Measurements from ENCODE around the gene YEATS4. TPM values are rescaled to one million over a fixed set of nuclear protein-coding genes. Genes with fewer than 3 reads are reported as not detected.
"Not testable (repeated sequence)": the region's sequence is repeated elsewhere in the genome, so short reads cannot be mapped to it uniquely, and the experiment has no call there.

The YEATS4 gene
- 6.8 TPM for total RNA-seq (2013)
- polyA plus RNA-seq (10 to 100 TPM in 2 of 3 donors, 1 to 10 TPM in 1; 6.6 to 20.9 (median 16.0) TPM), polyA minus RNA-seq (3.9 and 5.2 TPM in 2 replicates), total RNA-seq (1.5 to 10.5 (median 4.8) reads per million in 11 experiments)

DNA sequence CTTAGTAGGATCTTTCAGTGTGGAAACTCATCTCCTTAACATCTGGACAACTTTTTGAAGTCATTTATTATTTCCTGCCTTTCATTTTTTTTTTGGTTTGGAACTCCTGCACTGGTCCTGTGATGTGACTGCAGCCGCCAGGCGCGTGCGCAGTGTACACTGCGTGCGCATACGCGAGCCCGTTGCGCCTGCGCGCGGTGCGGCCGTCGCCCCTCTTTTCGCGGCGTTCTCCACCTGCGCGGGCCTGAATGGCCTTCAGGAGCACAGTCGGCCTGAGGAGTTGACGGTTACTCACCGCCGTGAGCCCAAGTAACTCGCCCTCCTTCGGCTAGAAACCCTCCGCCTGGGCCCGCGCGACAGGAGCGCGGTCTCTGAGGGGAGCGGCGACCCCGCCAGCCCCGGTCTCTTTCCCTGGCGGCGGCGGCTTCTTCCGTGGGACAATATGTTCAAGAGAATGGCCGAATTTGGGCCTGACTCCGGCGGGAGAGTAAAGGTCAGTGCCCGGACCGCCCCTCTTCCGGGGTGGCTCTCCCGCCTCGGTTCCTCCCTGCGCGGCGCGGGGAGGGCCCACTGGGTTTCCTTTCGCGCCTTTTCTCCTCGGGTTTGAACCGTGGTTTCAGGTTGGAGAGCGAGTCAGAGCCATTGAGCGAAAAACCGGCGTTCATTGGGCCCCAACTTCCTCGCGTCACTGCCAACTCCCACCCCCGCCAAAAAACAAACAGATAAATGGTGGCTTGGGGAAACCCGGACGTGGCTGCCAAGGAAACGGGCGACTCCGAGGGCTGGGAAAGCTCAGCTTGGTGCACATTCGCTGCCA lies at the start of gene YEATS4:
Gene YEATS4 (plus strand): TSS at position 213 of the 817 bp plus-strand sequence. CDS start 230 bp downstream, at position 443.
- peaks cover 20 to 27% of the 10 kb centered on the region in 2 donors for H3K4me1 ChIP-seq (ENCODE audit: control insufficient read depth in 1 of 2, insufficient read depth in 2 of 2, low read length in 2 of 2)

DNA sequence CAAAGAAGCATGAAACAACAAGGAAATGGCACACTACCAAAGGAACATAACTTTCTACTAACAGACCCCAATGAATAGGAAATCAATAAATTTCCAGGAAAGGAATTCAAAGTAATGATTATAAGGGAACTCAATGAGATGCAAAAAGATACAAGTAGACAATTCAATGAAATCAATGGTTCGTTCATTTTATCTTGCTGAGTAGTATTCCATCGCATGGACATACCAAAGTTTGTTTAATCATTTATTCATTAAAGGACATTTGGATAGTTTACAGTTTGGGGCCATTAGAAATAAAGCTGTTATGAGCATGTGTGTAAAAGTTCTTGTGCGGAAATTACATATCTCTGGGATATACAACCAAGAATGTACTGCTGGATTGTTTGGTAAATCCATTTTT lies 46.3 kb upstream of the YEATS4 start:
- no peaks in the 10 kb centered on the region for H3K79me2 ChIP-seq (ENCODE audit: insufficient read depth, low read length)
- H3K4me3 Mint-ChIP-seq: no peak overlapping the region
- intact Hi-C loops (cut with micrococcal nuclease): no loop called here

More for the DNA sequence above, at the start of gene YEATS4:
- intact Hi-C loops (cut with micrococcal nuclease): loop anchor here (5.0 to 10.0 kb wide), 3 partner anchors 67 to 223 kb away; no protein-coding TSS in a partner anchor
- Mint-ChIP-seq H3K4me3 (peak within 1 kb of the TSS; percentile 81 to 86), H3K27me3 (ENCODE audit: low read depth in 3 of 3) (no peaks in the 10 kb centered on the region), H3K9me3 (no peaks in the 10 kb centered on the region), H3K27ac (peak within 1 kb of the TSS; percentile 74 to 91 (median 85)), H3K36me3 (peaks cover 4 to 9% of the 10 kb centered on the region in 2 donors), H3K4me1 (peaks cover 40% of the 10 kb centered on the region)
- Histone ChIP-seq H3K36me3 (replicated peaks in 1 of 2; ENCODE audit: control insufficient read depth in 1 of 2, insufficient read depth in 2 of 2, low read length in 2 of 2) (peaks cover 12 to 17% of the 10 kb centered on the region in 2 donors), H2AFZ (ENCODE audit: insufficient read depth, low read depth, low read length, poor library complexity, severe bottlenecking) (peak within 1 kb of the TSS; percentile 96), H3K27me3 (ENCODE audit: control insufficient read depth in 2 of 2, insufficient read depth in 2 of 2, low read length in 2 of 2) (no peaks in the 10 kb centered on the region), H3K4me2 (replicated peaks; ENCODE audit: extremely low read depth, low read length, poor library complexity, severe bottlenecking) (peak within 1 kb of the TSS; percentile 86), H3K9ac (ENCODE audit: insufficient read depth, low read length, poor library complexity, severe bottlenecking) (peak within 1 kb of the TSS; percentile 83), H3K27ac (ENCODE audit: low read depth in 1 of 2, low read length in 2 of 2) (peak within 1 kb of the TSS; percentile 86 to 88), H3K4me3 (replicated peaks in 1 of 3; ENCODE audit: low read depth in 2 of 3, low read length in 3 of 3) (peak within 1 kb of the TSS; percentile 79 to 88 (median 87)), H3K9me3 (replicated peaks in 1 of 2; ENCODE audit: control insufficient read depth in 1 of 2, insufficient read depth in 1 of 2, low read length in 2 of 2) (no peaks in the 10 kb centered on the region), H3K79me2 (ENCODE audit: insufficient read depth, low read length) (peaks cover 56% of the 10 kb centered on the region), H4K20me1 (ENCODE audit: insufficient read depth, low read length) (peaks cover 24% of the 10 kb centered on the region)
- peak; percentile 73 to 83 (median 77) for DNase-seq
- WGBS (ENCODE audit: insufficient coverage): 0% methylated on average over 63 of the region's 70 CpGs
- TF ChIP-seq, protein P1, sequence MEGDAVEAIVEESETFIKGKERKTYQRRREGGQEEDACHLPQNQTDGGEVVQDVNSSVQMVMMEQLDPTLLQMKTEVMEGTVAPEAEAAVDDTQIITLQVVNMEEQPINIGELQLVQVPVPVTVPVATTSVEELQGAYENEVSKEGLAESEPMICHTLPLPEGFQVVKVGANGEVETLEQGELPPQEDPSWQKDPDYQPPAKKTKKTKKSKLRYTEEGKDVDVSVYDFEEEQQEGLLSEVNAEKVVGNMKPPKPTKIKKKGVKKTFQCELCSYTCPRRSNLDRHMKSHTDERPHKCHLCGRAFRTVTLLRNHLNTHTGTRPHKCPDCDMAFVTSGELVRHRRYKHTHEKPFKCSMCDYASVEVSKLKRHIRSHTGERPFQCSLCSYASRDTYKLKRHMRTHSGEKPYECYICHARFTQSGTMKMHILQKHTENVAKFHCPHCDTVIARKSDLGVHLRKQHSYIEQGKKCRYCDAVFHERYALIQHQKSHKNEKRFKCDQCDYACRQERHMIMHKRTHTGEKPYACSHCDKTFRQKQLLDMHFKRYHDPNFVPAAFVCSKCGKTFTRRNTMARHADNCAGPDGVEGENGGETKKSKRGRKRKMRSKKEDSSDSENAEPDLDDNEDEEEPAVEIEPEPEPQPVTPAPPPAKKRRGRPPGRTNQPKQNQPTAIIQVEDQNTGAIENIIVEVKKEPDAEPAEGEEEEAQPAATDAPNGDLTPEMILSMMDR (IDR thresholded peaks at IDR 0.05): no peak

DNA sequence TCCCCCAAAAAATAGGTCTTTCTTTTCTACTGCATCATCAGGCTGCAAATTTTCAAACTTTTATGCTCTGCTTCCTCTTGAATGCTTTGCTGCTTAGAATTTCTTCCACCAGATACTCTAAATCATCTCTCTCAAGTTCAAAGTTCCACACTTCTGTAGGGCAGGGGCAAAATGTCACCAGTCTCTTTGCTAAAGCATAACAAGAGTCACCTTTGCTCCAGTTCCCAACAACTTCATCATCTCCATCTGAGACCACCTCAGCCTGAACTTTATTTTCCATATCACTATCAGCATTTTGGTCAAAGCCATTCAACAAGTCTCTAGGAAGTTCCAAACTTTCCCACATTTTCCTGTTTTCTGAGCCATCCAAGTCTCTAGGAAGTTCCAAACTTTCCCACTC lies 42.8 kb upstream of the YEATS4 start:
- H2AFZ ChIP-seq (ENCODE audit: insufficient read depth, low read depth, low read length, poor library complexity, severe bottlenecking); intact Hi-C loops (cut with micrococcal nuclease): not testable (repeated sequence)

More for the DNA sequence above, 46.3 kb upstream of the YEATS4 start:
- Histone ChIP-seq H3K4me2 (replicated peaks; ENCODE audit: extremely low read depth, low read length, poor library complexity, severe bottlenecking) (no peak overlapping the region), H3K4me1 (ENCODE audit: control insufficient read depth in 1 of 2, insufficient read depth in 2 of 2, low read length in 2 of 2) (no peaks in the 10 kb centered on the region), H3K27me3 (ENCODE audit: control insufficient read depth in 2 of 2, insufficient read depth in 2 of 2, low read length in 2 of 2) (no peaks in the 10 kb centered on the region), H4K20me1 (ENCODE audit: insufficient read depth, low read length) (no peaks in the 10 kb centered on the region), H3K27ac (ENCODE audit: low read depth in 1 of 2, low read length in 2 of 2) (no peak overlapping the region), H3K9ac (ENCODE audit: insufficient read depth, low read length, poor library complexity, severe bottlenecking) (no peak overlapping the region), H2AFZ (ENCODE audit: insufficient read depth, low read depth, low read length, poor library complexity, severe bottlenecking) (no peak overlapping the region), H3K36me3 (replicated peaks in 1 of 2; ENCODE audit: control insufficient read depth in 1 of 2, insufficient read depth in 2 of 2, low read length in 2 of 2) (no peaks in the 10 kb centered on the region), H3K4me3 (replicated peaks in 1 of 3; ENCODE audit: low read depth in 2 of 3, low read length in 3 of 3) (no peak overlapping the region), H3K9me3 (replicated peaks in 1 of 2; ENCODE audit: control insufficient read depth in 1 of 2, insufficient read depth in 1 of 2, low read length in 2 of 2) (peaks cover 0 to 9% of the 10 kb centered on the region in 2 donors)
- H3K9me3 Mint-ChIP-seq: peaks cover 8 to 24% (median 14%) of the 10 kb centered on the region in 7 donors
- TF ChIP-seq, protein P1 (IDR thresholded peaks at IDR 0.05): no peak
- no peak overlapping the region for H3K27ac Mint-ChIP-seq
- peaks cover 2 to 5% of the 10 kb centered on the region in 2 donors for H3K36me3 Mint-ChIP-seq
- peaks cover 0 to 3% (median 0%) of the 10 kb centered on the region in 3 donors for H3K27me3 Mint-ChIP-seq (ENCODE audit: low read depth in 3 of 3)
- WGBS (ENCODE audit: insufficient coverage): no CpG with 5 or more reads among the region's 3 CpGs
- peaks cover 14% of the 10 kb centered on the region for H3K4me1 Mint-ChIP-seq
- no peak for DNase-seq

More for the DNA sequence above, 42.8 kb upstream of the YEATS4 start:
- H3K4me2 ChIP-seq (replicated peaks; ENCODE audit: extremely low read depth, low read length, poor library complexity, severe bottlenecking); H3K36me3 Mint-ChIP-seq; H3K27me3 Mint-ChIP-seq (ENCODE audit: low read depth in 3 of 3); H3K4me3 Mint-ChIP-seq; H3K9me3 ChIP-seq (replicated peaks in 1 of 2; ENCODE audit: control insufficient read depth in 1 of 2, insufficient read depth in 1 of 2, low read length in 2 of 2); DNase-seq; H3K36me3 ChIP-seq (replicated peaks in 1 of 2; ENCODE audit: control insufficient read depth in 1 of 2, insufficient read depth in 2 of 2, low read length in 2 of 2); H3K9ac ChIP-seq (ENCODE audit: insufficient read depth, low read length, poor library complexity, severe bottlenecking); H4K20me1 ChIP-seq (ENCODE audit: insufficient read depth, low read length); H3K4me3 ChIP-seq (replicated peaks in 1 of 3; ENCODE audit: low read depth in 2 of 3, low read length in 3 of 3); H3K27me3 ChIP-seq (ENCODE audit: control insufficient read depth in 2 of 2, insufficient read depth in 2 of 2, low read length in 2 of 2); H3K27ac ChIP-seq (ENCODE audit: low read depth in 1 of 2, low read length in 2 of 2): not testable (repeated sequence)
- H3K4me1 ChIP-seq (ENCODE audit: control insufficient read depth in 1 of 2, insufficient read depth in 2 of 2, low read length in 2 of 2): peaks cover 7 to 19% of the 10 kb centered on the region in 2 donors
- Mint-ChIP-seq H3K27ac (peak overlapping the region in 1 of 7 donors; percentile 20), H3K9me3 (peaks cover 11 to 34% (median 17%) of the 10 kb centered on the region in 7 donors), H3K4me1 (peaks cover 32% of the 10 kb centered on the region)
- peaks cover 16% of the 10 kb centered on the region for H3K79me2 ChIP-seq (ENCODE audit: insufficient read depth, low read length)
